Measurements from ENCODE around the gene DENND4B. TPM values are rescaled to one million over a fixed set of nuclear protein-coding genes. Genes with fewer than 3 reads are reported as not detected.
A peak's percentile ranks its signal among the peaks of the same experiment; 100 is the strongest.

The DENND4B gene
- total and polyA plus RNA-seq, 9 of the 15 experiments (the other 6 are each of a cell fraction or from before 2014, with no cell fraction given), result 9.5 to 80.5 (median 23.1) TPM

- no peak for TF ChIP-seq DACH1 (IDR thresholded peaks at IDR 0.05; ENCODE audit: partially characterized antibody)
- no peak for TF ChIP-seq MECOM (CRISPR knock-in tag; IDR thresholded peaks at IDR 0.05)
- TF ChIP-seq CTBP1 (IDR thresholded peaks at IDR 0.05; ENCODE audit: borderline replicate concordance), result 0 out of 2 replicates have a peak, but pooled peaks have one; percentile 3
- no peak; the same call in 1 of the 2 replicates for TF ChIP-seq OTX1 (CRISPR knock-in tag; IDR thresholded peaks at IDR 0.05)
- TF ChIP-seq THAP12 (CRISPR knock-in tag; IDR thresholded peaks at IDR 0.05), result peak; percentile 84
- no peak for TF ChIP-seq NBN (IDR thresholded peaks at IDR 0.05; ENCODE audit: low read depth)
- no peak for TF ChIP-seq SMAD1 (IDR thresholded peaks at IDR 0.05; ENCODE audit: low read depth, low read length, partially characterized antibody)
- TF ChIP-seq STAT6 (CRISPR knock-in tag; IDR thresholded peaks at IDR 0.05), result 0 out of 2 replicates have a peak, but pooled peaks have one; percentile 10
- TF ChIP-seq PKNOX1 (IDR thresholded peaks at IDR 0.05), result peak; percentile 4; the same call in 1 of the 2 replicates
- no peak for TF ChIP-seq ZNF253 (CRISPR knock-in tag; conservative IDR thresholded peaks at IDR 0.05)
- TF ChIP-seq MAZ (CRISPR knock-in tag; conservative IDR thresholded peaks at IDR 0.05 in 1 of 2, IDR thresholded peaks at IDR 0.05 in 1 of 2), result peak; percentile 7 to 46; a peak in 2 of 4 replicates
- no peak for TF ChIP-seq ZBTB8A (IDR thresholded peaks at IDR 0.05; ENCODE audit: partially characterized antibody)
- no peak for TF ChIP-seq FOXM1 (IDR thresholded peaks at IDR 0.05; ENCODE audit: low read depth)
- 0 out of 2 replicates have a peak, but pooled peaks have one; percentile 2 for TF ChIP-seq FOXM1 (CRISPR knock-in tag; IDR thresholded peaks at IDR 0.05; ENCODE audit: low read depth)
- TF ChIP-seq PHF8 (IDR thresholded peaks at IDR 0.05; ENCODE audit: borderline replicate concordance, low read length), result peak; percentile 92; the same call in 1 of the 2 replicates
- TF ChIP-seq CHCHD3 (CRISPR knock-in tag; IDR thresholded peaks at IDR 0.05), result peak; percentile 81; the same call in 1 of the 2 replicates
- no peak for TF ChIP-seq CGGBP1 (CRISPR knock-in tag; IDR thresholded peaks at IDR 0.05)
- TF ChIP-seq TAF9B (IDR thresholded peaks at IDR 0.05; ENCODE audit: partially characterized antibody), result peak; percentile 72
These were observed 31.0 kb upstream of the DENND4B start, which contains the start of gene JTB (continued) for GRCh38 chr1:153977250-153978240.

Measured in K562 (cell line).